Endothelial cell of umbilical vein (primary cell): Measurements from ENCODE around the gene CRNN. TPM values are rescaled to one million over a fixed set of nuclear protein-coding genes. Genes with fewer than 3 reads are reported as not detected.

ENCODE experiments used
- BruUV-seq: library from RNA; stranded (reverse); fragments of 400-500 nt; replicated peaks from 2 replicates; lab custom pipeline; 2021; lab: Mats Ljungman, UMichigan
- CTCF ChIA-PET: fragments of 300-600, 350-600 bp; sonication (Branson Sonifier 250); formaldehyde crosslinking; loops from one replicate; lab custom pipeline; 2021; ENCODE audit warnings: antibody characterized with exemption, inconsistent platforms; lab: Charles Lee
- POLR2A ChIA-PET: fragments of 300-600, 350-600 bp; sonication (Branson Sonifier 250); formaldehyde crosslinking; loops from one replicate; lab custom pipeline; 2021; ENCODE audit warnings: antibody characterized with exemption, inconsistent platforms; lab: Charles Lee
- DNase-seq: peaks from one replicate; pipeline ENCODE4 v3.0.0-alpha.2; 2011; ENCODE audit warnings: low read depth, low spot score
- FAIRE-seq: peaks from 2 replicates; lab custom pipeline; 2011; peaks lifted over from hg19 to GRCh38; lab: Jason Lieb, UNC
- H2AFZ ChIP-seq: 2 replicates; pipeline ENCODE4 v1.6.0; 2012; ENCODE audit warnings: low read depth, low read length, control low read depth, inconsistent platforms
- H3K27ac ChIP-seq: 2 replicates; pipeline ENCODE4 v1.5.1; 2011; ENCODE audit warnings: low read depth, mild to moderate bottlenecking, control low read depth, low read length, moderate library complexity; ENCODE audit not compliant: insufficient read depth
- H3K27me3 ChIP-seq, 2 experiments: 2 replicates each; pipeline versions ENCODE4 v1.6.0 to v1.6.1; 2011; ENCODE audit warnings: low read length in 2 of 2, mixed read lengths in 1 of 2; ENCODE audit not compliant: control insufficient read depth in 2 of 2, insufficient read depth in 2 of 2
- H3K36me3 ChIP-seq, 2 experiments: 2 replicates in 1 of 2; 3 replicates in 1 of 2; pipeline ENCODE4 v1.5.1; 2011; ENCODE audit warnings: low read length in 2 of 2, mild to moderate bottlenecking in 1 of 2, moderate library complexity in 1 of 2; ENCODE audit not compliant: control insufficient read depth in 2 of 2, insufficient read depth in 2 of 2; ENCODE audit errors: extremely low read depth in 1 of 2
- H3K4me1 ChIP-seq: 3 replicates; pipeline ENCODE4 v1.5.1; 2011; ENCODE audit warnings: mild to moderate bottlenecking, low read length; ENCODE audit not compliant: control insufficient read depth, insufficient read depth; ENCODE audit errors: extremely low read depth
- H3K4me2 ChIP-seq: 2 replicates; pipeline ENCODE4 v1.6.1; 2011; ENCODE audit warnings: low read length, control low read depth, mixed read lengths; ENCODE audit not compliant: insufficient read depth
- H3K4me3 ChIP-seq, 3 experiments: fragments of 200-600 bp in 1 of 3; sonication (generic), shearing (Covaris generic) in 1 of 3; replicated peaks in 1 of 3; 2 replicates each; pipeline ENCODE4 v1.5.1; 2011 to 2016; ENCODE audit warnings: control low read depth in 3 of 3, low read length in 3 of 3, mild to moderate bottlenecking in 2 of 3, inconsistent platforms in 1 of 3, low read depth in 1 of 3, moderate library complexity in 1 of 3; ENCODE audit not compliant: insufficient read depth in 1 of 3
- H3K79me2 ChIP-seq: 2 replicates; pipeline ENCODE4 v1.6.0; 2012; ENCODE audit warnings: low read length, inconsistent platforms; ENCODE audit not compliant: control insufficient read depth, insufficient read depth
- H3K9ac ChIP-seq: replicated peaks from 2 replicates; pipeline ENCODE3; 2011; ENCODE audit warnings: low read length, control low read depth; ENCODE audit not compliant: insufficient read depth; ENCODE audit errors: extremely low read depth
- H3K9me1 ChIP-seq: replicated peaks from 3 replicates; pipeline ENCODE4 v1.6.0; 2011; ENCODE audit warnings: mild to moderate bottlenecking, low read length; ENCODE audit not compliant: control insufficient read depth, insufficient read depth; ENCODE audit errors: extremely low read depth
- H3K9me3 ChIP-seq: replicated peaks from 2 replicates; pipeline ENCODE4 v1.5.1; 2012; ENCODE audit warnings: low read length, inconsistent platforms; ENCODE audit not compliant: control insufficient read depth, insufficient read depth
- H4K20me1 ChIP-seq: replicated peaks from 2 replicates; pipeline ENCODE3; 2011; ENCODE audit warnings: mild to moderate bottlenecking, low read length; ENCODE audit not compliant: control insufficient read depth, insufficient read depth; ENCODE audit errors: extremely low read depth
- CTCF ChIP-seq, 2 donors: IDR thresholded peaks; 1 replicate in 1 of 2; 2 replicates in 1 of 2; pipeline ENCODE4 v1.5.1; 2011; ENCODE audit warnings: low read length in 2 of 2, mild to moderate bottlenecking in 2 of 2, moderate library complexity in 2 of 2, control low read depth in 1 of 2, inconsistent platforms in 1 of 2, low read depth in 1 of 2; ENCODE audit not compliant: insufficient read depth in 1 of 2; ENCODE audit errors: extremely low read depth in 1 of 2
- dilution Hi-C: fragments of 300-500 bp; cut with MboI; formaldehyde crosslinking; loops from one replicate; pipeline ENCODE4 v1.15.0; 2019; ENCODE audit warnings: low sequenced_read_pairs; ENCODE audit not compliant: extremely low pct_ligation_motif_present
- intact Hi-C: fragments of 100-400 bp; cut with micrococcal nuclease; formaldehyde crosslinking; loops from one replicate; pipeline ENCODE4 v1.10.0; 2022
- polyA plus RNA-seq, 4 experiments: library from polyadenylated mRNA; depleted of rRNA in 3 of 4; stranded (reverse) in 3 of 4; unstranded in 1 of 4; fragments of >200 nt; gene quantifications; 2 replicates each; pipeline versions ENCODE4 v1.2.1 to v1.2.3, GENCODE V29; 2011 to 2012; ENCODE audit warnings: missing spikeins in 1 of 4
- total RNA-seq: library from RNA; stranded (reverse); gene quantifications from 2 replicates; pipeline ENCODE4 v1.2.3, GENCODE V29; 2021
- TF ChIP-seq, protein P1 (sequence below): IDR thresholded peaks from 2 replicates; pipeline ENCODE4 v1.6.1; 2011; ENCODE audit not compliant: insufficient read depth, insufficient read length

Gene CRNN
- total and polyA plus RNA-seq, 2 donors (not counting 3 experiments of a cell fraction or from before 2014, with no cell fraction given), result not detected

- ChIA-PET CTCF (interaction anchor here (0.6 to 4.1 kb wide), 17 partner anchors 8 to 390 kb away, joined by 3 to 76 read pairs (median 6); no protein-coding TSS in a partner anchor), POLR2A (no interaction called here)
- peaks cover 0 to 4% of the 10 kb centered on the region in 2 experiments for H3K27me3 ChIP-seq
- H3K9me3 ChIP-seq, result no peaks in the 10 kb centered on the region
- no peak overlapping the region for H3K4me3 ChIP-seq
- H3K9me1 ChIP-seq, result no peaks in the 10 kb centered on the region
- BruUV-seq, result no TSS peak
- no peak overlapping the region for H3K4me2 ChIP-seq
- dilution Hi-C loops, result no loop called here
- H3K4me1 ChIP-seq, result no peaks in the 10 kb centered on the region
- no peak overlapping the region for H3K27ac ChIP-seq
- H3K79me2 ChIP-seq, result no peaks in the 10 kb centered on the region
- DNase-seq, result peak; percentile 57
- peak; percentile 83 for FAIRE-seq
- H4K20me1 ChIP-seq, result no peaks in the 10 kb centered on the region
- H3K36me3 ChIP-seq, result no peaks in the 10 kb centered on the region
- intact Hi-C loops, result loop anchor here (1.0 to 5.0 kb wide), 6 partner anchors 18 to 388 kb away; no protein-coding TSS in a partner anchor
- TF ChIP-seq, protein P1, sequence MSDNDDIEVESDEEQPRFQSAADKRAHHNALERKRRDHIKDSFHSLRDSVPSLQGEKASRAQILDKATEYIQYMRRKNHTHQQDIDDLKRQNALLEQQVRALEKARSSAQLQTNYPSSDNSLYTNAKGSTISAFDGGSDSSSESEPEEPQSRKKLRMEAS, result no peak
- peak; percentile 73 to 87 for TF ChIP-seq CTCF (IDR thresholded peaks at IDR 0.05; ENCODE audit: extremely low read depth in 1 of 2, insufficient read depth in 1 of 2, low read depth in 1 of 2, low read length in 2 of 2)
- no peak overlapping the region for H2AFZ ChIP-seq
- H3K9ac ChIP-seq, result no peak overlapping the region
These were observed 26.8 kb upstream of the CRNN start for GRCh38 chr1:152440635-152441471.
